Stomach smooth muscle (tissue), 2 donors: ENCODE measurements around the gene PLS3.
"Not testable (repeated sequence)": the region's sequence is repeated elsewhere in the genome, so short reads cannot be mapped to it uniquely, and the experiment has no call there.

ENCODE experiments used
- H3K27ac ChIP-seq: one replicate; pipeline ENCODE4 v1.7.0; 2013; ENCODE audit warnings: mild to moderate bottlenecking, low read length, inconsistent platforms
- H3K27me3 ChIP-seq, 2 donors: one replicate each; pipeline ENCODE4 v1.7.0; 2013; ENCODE audit warnings: low read length in 2 of 2; ENCODE audit not compliant: insufficient read depth in 2 of 2, control insufficient read depth in 1 of 2
- H3K36me3 ChIP-seq, 2 donors: one replicate each; pipeline ENCODE4 v1.7.0; 2013; ENCODE audit warnings: low read length in 2 of 2; ENCODE audit not compliant: control insufficient read depth in 2 of 2, insufficient read depth in 2 of 2
- H3K4me1 ChIP-seq: one replicate; pipeline ENCODE4 v1.7.0; 2013; ENCODE audit warnings: low read length; ENCODE audit not compliant: control insufficient read depth, insufficient read depth
- H3K4me3 ChIP-seq, 2 donors: one replicate each; pipeline ENCODE4 v1.7.0; 2013; ENCODE audit warnings: low read length in 2 of 2
- H3K9ac ChIP-seq, 2 donors: one replicate each; pipeline ENCODE4 v1.7.0; 2013; ENCODE audit warnings: low read length in 2 of 2, mild to moderate bottlenecking in 1 of 2
- H3K9me3 ChIP-seq, 2 donors: one replicate each; pipeline ENCODE4 v1.7.0; 2013; ENCODE audit warnings: low read length in 2 of 2; ENCODE audit not compliant: control insufficient read depth in 2 of 2
- donor health status: healthy.
- donor health status: Pancreatic carcinoma.

Gene PLS3

GRCh38 chrX:115606861-115607260 is 45.9 kb downstream of the PLS3 start:
- Histone ChIP-seq H3K4me1 (no peaks in the 10 kb centered on the region), H3K9ac (no peak overlapping the region), H3K27ac (no peak overlapping the region), H3K36me3 (peaks cover 0 to 3% of the 10 kb centered on the region in 2 donors), H3K4me3 (no peak overlapping the region), H3K27me3 (peaks cover 0 to 2% of the 10 kb centered on the region in 2 donors), H3K9me3 (no peaks in the 10 kb centered on the region)

- Histone ChIP-seq H3K4me1 (peaks cover 1% of the 10 kb centered on the region), H3K27ac (no peak overlapping the region), H3K9ac (no peak overlapping the region), H3K36me3 (peaks cover 0 to 3% of the 10 kb centered on the region in 2 donors), H3K27me3 (no peaks in the 10 kb centered on the region), H3K9me3 (no peaks in the 10 kb centered on the region), H3K4me3 (no peak overlapping the region)
Measured at GRCh38 chrX:115609621-115610020, 48.6 kb downstream of the PLS3 start.

GRCh38 chrX:115616943-115617563 is 56.1 kb downstream of the PLS3 start:
- no peak overlapping the region for H3K4me3 ChIP-seq
- no peaks in the 10 kb centered on the region for H3K27me3 ChIP-seq
- no peaks in the 10 kb centered on the region for H3K36me3 ChIP-seq
- peak overlapping the region in 1 of 2 donors; percentile 35 for H3K9ac ChIP-seq
- peak overlapping the region; percentile 53 for H3K27ac ChIP-seq
- no peaks in the 10 kb centered on the region for H3K9me3 ChIP-seq
- peaks cover 6% of the 10 kb centered on the region for H3K4me1 ChIP-seq

DNA sequence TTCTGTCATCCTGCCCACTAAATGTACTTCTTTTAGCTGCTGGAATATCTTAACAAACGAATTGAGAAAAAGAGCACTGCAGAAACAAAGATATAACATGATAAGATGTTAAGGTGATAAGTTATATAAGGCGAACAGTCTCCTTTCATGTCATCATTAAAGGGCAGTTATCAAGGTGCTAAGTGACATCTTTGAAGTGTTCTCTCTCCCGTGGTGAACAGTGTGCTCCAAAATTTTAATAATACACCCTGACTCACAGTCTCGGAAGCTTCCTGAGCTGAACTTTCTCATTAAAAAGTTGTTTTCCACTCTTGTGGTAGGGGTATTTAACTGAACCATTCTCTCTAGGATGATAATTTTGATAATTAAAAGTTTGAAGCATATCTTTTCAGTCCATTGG is 61.6 kb downstream of the PLS3 start:
- H3K36me3 ChIP-seq = peaks cover 0 to 3% of the 10 kb centered on the region in 2 donors
- no peaks in the 10 kb centered on the region for H3K27me3 ChIP-seq
- no peak overlapping the region for H3K9ac ChIP-seq
- H3K27ac ChIP-seq = no peak overlapping the region
- no peak overlapping the region for H3K4me3 ChIP-seq
- H3K9me3 ChIP-seq = no peaks in the 10 kb centered on the region
- H3K4me1 ChIP-seq = no peaks in the 10 kb centered on the region

GRCh38 chrX:115624916-115625315 is 63.9 kb downstream of the PLS3 start:
- H3K36me3 ChIP-seq = peaks cover 0 to 3% of the 10 kb centered on the region in 2 donors
- H3K9ac ChIP-seq = no peak overlapping the region
- H3K27me3 ChIP-seq = no peaks in the 10 kb centered on the region
- H3K9me3 ChIP-seq = no peaks in the 10 kb centered on the region
- no peak overlapping the region for H3K27ac ChIP-seq
- no peaks in the 10 kb centered on the region for H3K4me1 ChIP-seq
- no peak overlapping the region for H3K4me3 ChIP-seq

GRCh38 chrX:115625572-115626301 is 64.8 kb downstream of the PLS3 start:
- Histone ChIP-seq H3K4me1 (no peaks in the 10 kb centered on the region), H3K4me3 (no peak overlapping the region), H3K9me3 (no peaks in the 10 kb centered on the region), H3K36me3 (peaks cover 0 to 3% of the 10 kb centered on the region in 2 donors), H3K9ac (no peak overlapping the region), H3K27me3 (no peaks in the 10 kb centered on the region), H3K27ac (no peak overlapping the region)

GRCh38 chrX:115630204-115630603 is 69.2 kb downstream of the PLS3 start:
- Histone ChIP-seq H3K9ac (no peak overlapping the region), H3K27me3 (no peaks in the 10 kb centered on the region), H3K4me1 (no peaks in the 10 kb centered on the region), H3K9me3 (no peaks in the 10 kb centered on the region), H3K36me3 (no peaks in the 10 kb centered on the region), H3K27ac (no peak overlapping the region), H3K4me3 (no peak overlapping the region)

- no peaks in the 10 kb centered on the region for H3K27me3 ChIP-seq
- peaks cover 2 to 8% of the 10 kb centered on the region in 2 donors for H3K36me3 ChIP-seq
- H3K9ac ChIP-seq = no peak overlapping the region
- H3K4me3 ChIP-seq = no peak overlapping the region
- no peaks in the 10 kb centered on the region for H3K4me1 ChIP-seq
- H3K27ac ChIP-seq = no peak overlapping the region
- no peaks in the 10 kb centered on the region for H3K9me3 ChIP-seq
Measured at GRCh38 chrX:115632455-115632854, 71.5 kb downstream of the PLS3 start.

- H3K27me3 ChIP-seq, H3K4me3 ChIP-seq, H3K4me1 ChIP-seq, H3K36me3 ChIP-seq, H3K9ac ChIP-seq, H3K9me3 ChIP-seq, H3K27ac ChIP-seq: not testable (repeated sequence)
Measured at GRCh38 chrX:115633397-115633796, 72.4 kb downstream of the PLS3 start.

GRCh38 chrX:115639334-115639880 is 78.4 kb downstream of the PLS3 start:
- H3K27ac ChIP-seq = no peak overlapping the region
- H3K27me3 ChIP-seq = peaks cover 0 to 4% of the 10 kb centered on the region in 2 donors

DNA sequence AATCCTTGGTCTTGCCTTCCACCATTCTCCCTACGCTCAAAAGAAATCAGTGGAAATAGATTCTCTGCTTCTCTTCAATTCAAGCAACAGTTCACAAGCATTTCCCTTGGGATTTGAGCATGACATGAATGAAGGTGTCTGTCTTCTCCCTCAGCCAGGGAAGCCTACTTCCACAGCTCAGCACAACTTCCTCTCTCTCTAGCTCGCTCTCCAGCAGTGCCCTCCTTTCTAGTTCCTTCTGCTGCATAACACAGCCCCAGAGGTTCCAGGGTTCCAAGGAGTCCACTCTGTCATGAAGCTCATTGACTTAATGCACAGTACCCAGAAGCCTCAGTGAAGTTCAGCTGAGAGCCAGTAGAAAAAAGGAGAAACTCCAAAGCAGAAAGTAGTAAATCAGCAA is 81.3 kb downstream of the PLS3 start:
- H3K9ac ChIP-seq = no peak overlapping the region
- no peak overlapping the region for H3K4me3 ChIP-seq
- no peaks in the 10 kb centered on the region for H3K9me3 ChIP-seq
- H3K27ac ChIP-seq = no peak overlapping the region
- peaks cover 6 to 9% of the 10 kb centered on the region in 2 donors for H3K36me3 ChIP-seq
- H3K27me3 ChIP-seq = peaks cover 0 to 4% of the 10 kb centered on the region in 2 donors
- H3K4me1 ChIP-seq = peaks cover 3% of the 10 kb centered on the region

More at GRCh38 chrX:115639334-115639880, 78.4 kb downstream of the PLS3 start:
- no peak overlapping the region for H3K9ac ChIP-seq
- no peak overlapping the region for H3K4me3 ChIP-seq
- H3K9me3 ChIP-seq = no peaks in the 10 kb centered on the region
- peaks cover 7 to 13% of the 10 kb centered on the region in 2 donors for H3K36me3 ChIP-seq
- H3K4me1 ChIP-seq = peaks cover 3% of the 10 kb centered on the region
